Measurements from ENCODE around the gene EDEM3.

The EDEM3 gene

GRCh38 chr1:184664042-184664660 is 90.5 kb downstream of the EDEM3 start:
- Histone ChIP-seq H3K4me3 (ENCODE audit: low read depth, low read length) (peak overlapping the region; percentile 50), H3K27me3 (ENCODE audit: insufficient read depth, low read depth, severe bottlenecking) (no peaks in the 10 kb centered on the region), H3K36me3 (no peaks in the 10 kb centered on the region), H3K9me3 (ENCODE audit: severe bottlenecking) (no peaks in the 10 kb centered on the region), H3K27ac (no peak overlapping the region)
- peak; percentile 95 for TF ChIP-seq CTCF (IDR thresholded peaks at IDR 0.05; ENCODE audit: low read depth, low read length)
- peak; percentile 86 for DNase-seq

DNA sequence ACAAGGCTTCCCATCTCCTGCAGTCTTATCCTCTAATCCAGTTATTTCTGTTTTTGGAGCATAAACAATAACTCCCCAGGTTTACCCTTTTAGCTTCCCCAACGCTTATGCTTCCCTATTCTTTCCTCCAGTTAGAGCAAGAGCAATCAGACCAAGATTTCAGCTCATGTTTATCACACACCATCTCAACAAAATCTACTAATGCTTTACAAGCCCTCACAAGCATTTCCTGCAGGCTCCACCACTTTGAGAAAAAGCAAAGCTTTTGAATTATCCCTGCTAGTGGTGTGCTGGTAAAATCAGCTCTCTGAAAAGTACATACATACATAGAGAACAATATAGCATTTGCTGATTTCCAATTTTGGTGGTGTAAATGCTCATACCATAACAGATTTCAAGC is 92.9 kb downstream of the EDEM3 start:
- H3K9me3 ChIP-seq (ENCODE audit: severe bottlenecking): no peaks in the 10 kb centered on the region
- H3K27ac ChIP-seq: no peak overlapping the region
- H3K36me3 ChIP-seq: no peaks in the 10 kb centered on the region
- no peak for DNase-seq
- TF ChIP-seq CTCF (IDR thresholded peaks at IDR 0.05; ENCODE audit: low read depth, low read length): no peak
- no peak overlapping the region for H3K4me3 ChIP-seq (ENCODE audit: low read depth, low read length)
- H3K27me3 ChIP-seq (ENCODE audit: insufficient read depth, low read depth, severe bottlenecking): no peaks in the 10 kb centered on the region

- TF ChIP-seq CTCF (IDR thresholded peaks at IDR 0.05; ENCODE audit: low read depth, low read length): no peak
- H3K27me3 ChIP-seq (ENCODE audit: insufficient read depth, low read depth, severe bottlenecking): no peaks in the 10 kb centered on the region
- no peak for DNase-seq
- no peaks in the 10 kb centered on the region for H3K36me3 ChIP-seq
- no peaks in the 10 kb centered on the region for H3K9me3 ChIP-seq (ENCODE audit: severe bottlenecking)
- no peak overlapping the region for H3K4me3 ChIP-seq (ENCODE audit: low read depth, low read length)
- no peak overlapping the region for H3K27ac ChIP-seq
Measured at GRCh38 chr1:184660462-184661191, 94.0 kb downstream of the EDEM3 start.

DNA sequence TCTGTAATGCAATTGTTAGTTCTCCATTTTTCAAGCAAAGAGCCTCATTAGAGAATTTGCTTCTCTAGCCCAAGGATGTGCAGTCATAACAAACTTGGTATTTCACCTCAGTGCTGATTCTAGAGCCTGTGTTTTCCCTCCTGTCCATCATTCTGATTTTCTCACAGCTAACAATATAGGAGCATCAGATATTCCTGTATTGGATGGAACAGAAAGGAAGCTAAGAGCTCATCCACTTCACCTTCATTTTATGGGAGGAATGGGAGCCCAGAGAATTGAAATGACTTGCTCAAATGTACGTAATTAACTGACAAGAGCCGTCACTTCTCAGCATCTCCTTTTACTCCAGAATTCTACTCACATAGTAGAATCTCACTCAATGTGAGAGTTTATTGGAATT is 96.6 kb downstream of the EDEM3 start:
- Histone ChIP-seq H3K36me3 (no peaks in the 10 kb centered on the region), H3K27ac (no peak overlapping the region), H3K9me3 (ENCODE audit: severe bottlenecking) (no peaks in the 10 kb centered on the region), H3K27me3 (ENCODE audit: insufficient read depth, low read depth, severe bottlenecking) (no peaks in the 10 kb centered on the region), H3K4me3 (ENCODE audit: low read depth, low read length) (no peak overlapping the region)
- no peak for TF ChIP-seq CTCF (IDR thresholded peaks at IDR 0.05; ENCODE audit: low read depth, low read length)
- no peak for DNase-seq

DNA sequence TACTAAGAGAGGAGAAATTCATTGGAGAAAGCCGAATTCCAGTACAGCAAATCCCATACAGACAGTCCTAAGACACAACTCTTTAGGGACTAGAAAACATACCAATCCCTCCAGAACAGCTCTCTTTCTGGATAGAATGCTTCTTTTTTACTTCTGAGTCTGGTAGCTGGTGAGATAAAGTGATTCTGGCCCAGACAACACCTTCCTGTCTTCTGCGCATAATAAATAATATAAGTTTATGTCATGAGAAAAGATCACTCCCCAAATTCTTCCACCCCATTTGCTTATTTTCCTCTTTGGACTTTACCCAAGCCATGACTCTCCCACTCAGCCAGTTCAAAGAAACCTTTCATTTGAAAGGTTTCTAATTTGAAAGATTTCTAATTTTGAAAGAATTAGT is 98.4 kb downstream of the EDEM3 start:
- DNase-seq: no peak
- Histone ChIP-seq H3K9me3 (ENCODE audit: severe bottlenecking) (peaks cover 4% of the 10 kb centered on the region), H3K27me3 (ENCODE audit: insufficient read depth, low read depth, severe bottlenecking) (no peaks in the 10 kb centered on the region), H3K4me3 (ENCODE audit: low read depth, low read length) (no peak overlapping the region), H3K36me3 (no peaks in the 10 kb centered on the region), H3K27ac (no peak overlapping the region)
- no peak for TF ChIP-seq CTCF (IDR thresholded peaks at IDR 0.05; ENCODE audit: low read depth, low read length)
